Ishikawa (cell line): ENCODE measurements around the gene SLC45A1.

Experiments used
- CEBPB ChIP-seq: IDR thresholded peaks from 2 replicates; pipeline ENCODE4 v1.6.1; 2012
- CREB1 ChIP-seq: IDR thresholded peaks from 2 replicates; pipeline ENCODE4 v1.6.1; 2012; ENCODE audit warnings: low read depth
- EGR1 ChIP-seq: IDR thresholded peaks from 2 replicates; pipeline ENCODE4 v1.6.1; 2012
- EP300 ChIP-seq: IDR thresholded peaks from 2 replicates; pipeline ENCODE4 v1.6.1; 2012; ENCODE audit warnings: borderline replicate concordance
- FOXM1 ChIP-seq: IDR thresholded peaks from 2 replicates; pipeline ENCODE4 v1.6.1; 2012; ENCODE audit warnings: low read depth, borderline replicate concordance
- NFIC ChIP-seq: IDR thresholded peaks from 2 replicates; pipeline ENCODE4 v1.6.1; 2012
- RAD21 ChIP-seq: IDR thresholded peaks from 2 replicates; pipeline ENCODE4 v1.6.1; 2012; ENCODE audit warnings: low read depth
- TAF1 ChIP-seq: IDR thresholded peaks from 2 replicates; pipeline ENCODE4 v1.6.1; 2012; ENCODE audit warnings: low read depth, mild to moderate bottlenecking
- TCF12 ChIP-seq: IDR thresholded peaks from 2 replicates; pipeline ENCODE4 v1.6.1; 2012; ENCODE audit warnings: low read depth
- TEAD4 ChIP-seq: IDR thresholded peaks from 2 replicates; pipeline ENCODE4 v1.6.1; 2012
- USF1 ChIP-seq: IDR thresholded peaks from 2 replicates; pipeline ENCODE4 v1.6.1; 2012
- YY1 ChIP-seq: IDR thresholded peaks from 2 replicates; pipeline ENCODE4 v1.6.1; 2012; ENCODE audit warnings: low read depth
- ZBTB7A ChIP-seq: IDR thresholded peaks from 2 replicates; pipeline ENCODE4 v1.6.1; 2012; ENCODE audit warnings: low read depth
- TF ChIP-seq, protein P1 (sequence below): IDR thresholded peaks from 2 replicates; pipeline ENCODE4 v1.6.1; 2012; ENCODE audit warnings: low read depth, mild to moderate bottlenecking
- TF ChIP-seq, protein P2 (sequence below): IDR thresholded peaks from 2 replicates; pipeline ENCODE4 v1.6.1; 2012

The SLC45A1 gene

DNA sequence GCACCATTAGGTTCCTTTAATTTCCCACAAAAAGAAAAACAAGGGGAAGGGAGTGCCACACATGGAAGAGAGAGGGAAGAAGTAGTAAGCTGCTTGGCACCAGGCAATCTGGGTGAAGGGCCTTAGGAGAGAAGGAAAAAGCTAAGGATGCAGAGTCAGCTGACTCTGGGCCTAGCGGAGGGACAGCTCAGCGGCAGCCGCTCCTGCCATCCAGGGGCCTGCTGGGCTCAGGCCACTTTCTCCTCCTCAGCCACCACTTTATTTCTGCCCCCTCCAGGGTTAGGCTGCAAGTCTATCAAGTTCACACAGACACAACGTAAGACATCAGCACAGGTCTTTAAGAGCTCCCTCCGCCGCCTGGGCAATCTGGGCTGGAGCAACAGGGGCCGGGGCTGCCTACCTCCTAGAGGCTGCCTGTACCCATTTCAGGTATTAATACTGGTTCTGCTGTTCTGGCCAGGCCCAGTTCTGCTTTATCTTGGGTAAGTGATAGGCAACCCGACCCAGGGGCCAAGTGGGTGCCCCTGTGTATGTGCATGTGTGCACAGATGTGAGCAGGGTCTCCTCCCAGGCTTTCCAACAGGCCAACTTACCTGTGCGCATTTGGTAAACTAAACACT is 53.6 kb downstream of the SLC45A1 start:
- no peak for TF ChIP-seq CEBPB
- TF ChIP-seq FOXM1: no peak
- TF ChIP-seq ZBTB7A: no peak
- TF ChIP-seq TAF1: no peak
- TF ChIP-seq, protein P1, sequence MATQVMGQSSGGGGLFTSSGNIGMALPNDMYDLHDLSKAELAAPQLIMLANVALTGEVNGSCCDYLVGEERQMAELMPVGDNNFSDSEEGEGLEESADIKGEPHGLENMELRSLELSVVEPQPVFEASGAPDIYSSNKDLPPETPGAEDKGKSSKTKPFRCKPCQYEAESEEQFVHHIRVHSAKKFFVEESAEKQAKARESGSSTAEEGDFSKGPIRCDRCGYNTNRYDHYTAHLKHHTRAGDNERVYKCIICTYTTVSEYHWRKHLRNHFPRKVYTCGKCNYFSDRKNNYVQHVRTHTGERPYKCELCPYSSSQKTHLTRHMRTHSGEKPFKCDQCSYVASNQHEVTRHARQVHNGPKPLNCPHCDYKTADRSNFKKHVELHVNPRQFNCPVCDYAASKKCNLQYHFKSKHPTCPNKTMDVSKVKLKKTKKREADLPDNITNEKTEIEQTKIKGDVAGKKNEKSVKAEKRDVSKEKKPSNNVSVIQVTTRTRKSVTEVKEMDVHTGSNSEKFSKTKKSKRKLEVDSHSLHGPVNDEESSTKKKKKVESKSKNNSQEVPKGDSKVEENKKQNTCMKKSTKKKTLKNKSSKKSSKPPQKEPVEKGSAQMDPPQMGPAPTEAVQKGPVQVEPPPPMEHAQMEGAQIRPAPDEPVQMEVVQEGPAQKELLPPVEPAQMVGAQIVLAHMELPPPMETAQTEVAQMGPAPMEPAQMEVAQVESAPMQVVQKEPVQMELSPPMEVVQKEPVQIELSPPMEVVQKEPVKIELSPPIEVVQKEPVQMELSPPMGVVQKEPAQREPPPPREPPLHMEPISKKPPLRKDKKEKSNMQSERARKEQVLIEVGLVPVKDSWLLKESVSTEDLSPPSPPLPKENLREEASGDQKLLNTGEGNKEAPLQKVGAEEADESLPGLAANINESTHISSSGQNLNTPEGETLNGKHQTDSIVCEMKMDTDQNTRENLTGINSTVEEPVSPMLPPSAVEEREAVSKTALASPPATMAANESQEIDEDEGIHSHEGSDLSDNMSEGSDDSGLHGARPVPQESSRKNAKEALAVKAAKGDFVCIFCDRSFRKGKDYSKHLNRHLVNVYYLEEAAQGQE: no peak
- TF ChIP-seq, protein P2, sequence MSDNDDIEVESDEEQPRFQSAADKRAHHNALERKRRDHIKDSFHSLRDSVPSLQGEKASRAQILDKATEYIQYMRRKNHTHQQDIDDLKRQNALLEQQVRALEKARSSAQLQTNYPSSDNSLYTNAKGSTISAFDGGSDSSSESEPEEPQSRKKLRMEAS: no peak
- no peak for TF ChIP-seq EGR1
- TF ChIP-seq TEAD4: no peak
- no peak for TF ChIP-seq NFIC
- no peak for TF ChIP-seq CREB1
- no peak for TF ChIP-seq YY1
- TF ChIP-seq TCF12: no peak
- no peak for TF ChIP-seq USF1
- no peak for TF ChIP-seq RAD21
- no peak for TF ChIP-seq EP300

DNA sequence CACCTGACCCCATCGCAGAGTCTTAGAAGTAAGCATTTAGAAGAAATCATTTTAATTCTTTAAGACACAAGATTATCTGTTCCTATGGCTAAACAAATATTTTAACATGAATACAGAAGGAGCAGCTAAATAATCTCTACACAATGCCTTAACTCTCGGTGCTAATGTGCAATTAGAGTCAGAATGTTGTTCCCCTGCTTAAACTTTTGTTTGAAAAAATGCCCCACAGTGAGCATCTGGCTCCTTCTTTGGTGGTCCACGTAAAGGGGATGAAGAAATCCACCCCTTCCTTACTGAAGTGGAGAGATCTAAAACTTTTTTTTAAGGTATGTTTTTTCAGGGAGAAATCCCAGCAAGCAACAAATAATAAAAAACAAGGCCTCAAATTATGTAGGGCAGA is 55.2 kb downstream of the SLC45A1 start:
- TF ChIP-seq NFIC (no peak), EP300 (no peak), USF1 (no peak), YY1 (no peak), CEBPB (no peak), TEAD4 (no peak), CREB1 (no peak), RAD21 (no peak), ZBTB7A (no peak), TCF12 (no peak), EGR1 (no peak), FOXM1 (no peak), TAF1 (no peak)
- TF ChIP-seq, protein P1: no peak
- TF ChIP-seq, protein P2: no peak

GRCh38 chr1:8373581-8374241 is 55.8 kb downstream of the SLC45A1 start:
- no peak for TF ChIP-seq EGR1
- TF ChIP-seq TEAD4: no peak
- TF ChIP-seq, protein P2: no peak
- TF ChIP-seq CEBPB: no peak
- no peak; the same call in 1 of the 2 replicates for TF ChIP-seq NFIC
- TF ChIP-seq USF1: no peak
- no peak for TF ChIP-seq TAF1
- TF ChIP-seq CREB1: no peak
- no peak for TF ChIP-seq YY1
- TF ChIP-seq RAD21: no peak
- TF ChIP-seq, protein P1: no peak
- no peak for TF ChIP-seq FOXM1
- TF ChIP-seq ZBTB7A: no peak
